HK-2 (cell line): ENCODE data around the gene RSPH6A.

ENCODE experiments used
- DNase-seq: peaks from one replicate; pipeline ENCODE4 v3.0.0-alpha.2; 2018; ENCODE audit not compliant: unreplicated experiment

RSPH6A gene

GRCh38 chr19:45780146-45780447 is 35.0 kb downstream of the RSPH6A start:
- DNase-seq = no peak

GRCh38 chr19:45779231-45780145 is 35.6 kb downstream of the RSPH6A start:
- DNase-seq = no peak

GRCh38 chr19:45778010-45778661 is 37.0 kb downstream of the RSPH6A start:
- DNase-seq = no peak

GRCh38 chr19:45777395-45777961 is 37.6 kb downstream of the RSPH6A start:
- no peak for DNase-seq

- no peak for DNase-seq
These were observed 40.3 kb downstream of the RSPH6A start for GRCh38 chr19:45774765-45775164.

GRCh38 chr19:45773384-45773783 is 41.7 kb downstream of the RSPH6A start:
- no peak for DNase-seq

- no peak for DNase-seq
These were observed 42.2 kb downstream of the RSPH6A start for GRCh38 chr19:45772912-45773311.

- DNase-seq = no peak
These were observed 42.8 kb downstream of the RSPH6A start for GRCh38 chr19:45772130-45772840.

- DNase-seq = no peak
These were observed 43.7 kb downstream of the RSPH6A start for GRCh38 chr19:45771311-45771933.

GRCh38 chr19:45770192-45771101 is 44.7 kb downstream of the RSPH6A start:
- peak; percentile 99 for DNase-seq

GRCh38 chr19:45769821-45770191 is 45.3 kb downstream of the RSPH6A start:
- DNase-seq = no peak

GRCh38 chr19:45768984-45769782 is 45.9 kb downstream of the RSPH6A start, which contains the start of gene SIX5:
TSS of gene SIX5 (minus strand) at chr19:45769252. CDS start at chr19:45768844, 408 bp downstream.
- peak; percentile 99 for DNase-seq

- DNase-seq = peak; percentile 69
These were observed 46.5 kb downstream of the RSPH6A start for GRCh38 chr19:45768655-45768983.

- peak; percentile 68 for DNase-seq
These were observed 47.0 kb downstream of the RSPH6A start for GRCh38 chr19:45767881-45768654.

GRCh38 chr19:45767410-45767880 is 47.7 kb downstream of the RSPH6A start:
- peak; percentile 81 for DNase-seq

GRCh38 chr19:45766869-45767346 is 48.2 kb downstream of the RSPH6A start:
- peak; percentile 47 for DNase-seq

GRCh38 chr19:45766296-45766868 is 48.7 kb downstream of the RSPH6A start:
- no peak for DNase-seq

GRCh38 chr19:45765702-45766295 is 49.3 kb downstream of the RSPH6A start:
- no peak for DNase-seq
